Vagina (tissue), 2 donors: ENCODE data around the gene NANOG.

Experiments used
- CTCF ChIP-seq, 3 experiments: fragments of 450-650 bp in 2 of 3; fragments of 200-600 bp in 1 of 3; sonication (generic) in 1 of 3; IDR thresholded peaks; one replicate each; pipeline ENCODE4 v1.5.1; 2017 to 2019; ENCODE audit warnings: antibody characterized with exemption in 3 of 3, mild to moderate bottlenecking in 2 of 3, moderate library complexity in 2 of 3
- POLR2A ChIP-seq, 2 donors: fragments of 450-650 bp; IDR thresholded peaks; one replicate each; pipeline ENCODE4 v1.6.1; 2017; ENCODE audit warnings: antibody characterized with exemption in 2 of 2, mild to moderate bottlenecking in 2 of 2, moderate library complexity in 2 of 2

GRCh38 chr12:7788294-7788660, 925 bp upstream of the NANOG start:
- TF ChIP-seq POLR2A (IDR thresholded peaks at IDR 0.05) (no peak), CTCF (IDR thresholded peaks at IDR 0.05) (no peak)
